ENCODE data around the gene SLC25A1.
"Not testable (repeated sequence)": the region's sequence is repeated elsewhere in the genome, so short reads cannot be mapped to it uniquely, and the experiment has no call there.

SLC25A1 gene

GRCh38 chr22:19179497-19180048 is 1.0 kb upstream of the SLC25A1 start:
- DNase-seq = peak; percentile 72 to 77

GRCh38 chr22:19178065-19178656 is 375 bp downstream of the SLC25A1 start:
- peak in 1 of 2 experiments; percentile 39 for DNase-seq

DNA sequence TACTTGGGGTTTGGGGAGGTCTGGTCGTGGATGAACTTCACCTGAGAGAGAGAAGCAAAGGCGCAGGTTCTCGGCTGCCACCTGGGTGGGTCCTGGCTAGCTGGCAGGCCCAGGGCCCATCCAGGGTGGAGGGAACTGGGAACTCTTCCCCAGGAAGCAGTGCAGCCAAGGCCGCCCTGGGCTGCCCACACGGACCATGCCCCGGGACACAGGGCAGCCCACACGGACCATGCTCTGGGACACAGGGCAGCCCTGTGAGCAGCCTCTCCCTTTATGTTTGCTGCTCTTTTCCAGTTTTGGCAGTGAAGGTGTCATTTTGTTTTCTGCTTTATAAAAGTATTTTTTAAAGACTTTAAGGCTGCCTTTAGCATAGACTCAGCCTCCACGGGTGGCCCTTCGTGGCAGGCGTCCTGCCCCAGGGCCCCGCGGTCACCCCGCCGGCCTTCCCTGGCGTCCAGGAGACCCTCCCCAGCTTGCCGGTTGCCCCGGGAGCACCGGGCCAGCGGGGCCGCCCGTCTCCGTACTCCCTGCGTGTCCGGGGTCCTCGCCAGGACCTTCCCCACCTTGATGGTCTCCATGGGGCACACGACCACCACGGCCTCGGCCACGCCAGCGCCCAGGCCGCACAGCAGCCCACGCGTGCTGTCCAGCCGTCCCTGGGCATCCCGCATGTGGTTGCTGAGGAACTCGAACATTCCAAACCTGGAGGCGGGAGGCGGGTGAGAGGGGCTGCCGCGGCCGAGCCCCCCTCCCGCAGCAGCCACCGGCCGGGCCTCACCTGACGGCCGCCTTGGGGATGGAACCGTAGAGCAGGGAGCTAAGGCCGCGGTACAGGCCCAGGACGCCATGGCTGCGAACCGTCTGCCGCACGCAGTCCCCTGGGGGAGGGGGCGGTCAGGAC is 1.1 kb downstream of the SLC25A1 start:
- no peak for DNase-seq

DNA sequence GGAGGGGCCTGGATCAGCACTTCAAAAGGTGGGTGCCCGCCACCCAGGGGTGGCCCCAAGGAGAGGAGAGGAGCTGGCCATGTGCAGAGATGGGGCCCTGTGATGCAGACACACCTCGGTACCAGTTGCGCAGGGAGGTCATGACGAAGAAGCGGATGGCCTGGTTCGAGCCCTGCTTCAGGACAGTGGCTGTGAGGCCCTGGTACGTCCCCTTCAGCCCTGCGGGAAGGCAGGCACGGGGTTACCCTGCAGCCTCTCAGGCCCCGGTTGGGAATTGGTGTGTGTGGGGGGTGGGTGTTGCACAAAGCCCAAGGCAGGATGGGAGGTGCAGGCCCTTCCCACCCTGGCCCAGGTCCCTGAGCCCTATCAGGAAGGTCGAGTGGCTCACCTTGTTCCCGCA is 1.8 kb downstream of the SLC25A1 start:
- no peak for DNase-seq

- no peak for DNase-seq
Observed at GRCh38 chr22:19176175-19176643, 2.3 kb downstream of the SLC25A1 start.

DNA sequence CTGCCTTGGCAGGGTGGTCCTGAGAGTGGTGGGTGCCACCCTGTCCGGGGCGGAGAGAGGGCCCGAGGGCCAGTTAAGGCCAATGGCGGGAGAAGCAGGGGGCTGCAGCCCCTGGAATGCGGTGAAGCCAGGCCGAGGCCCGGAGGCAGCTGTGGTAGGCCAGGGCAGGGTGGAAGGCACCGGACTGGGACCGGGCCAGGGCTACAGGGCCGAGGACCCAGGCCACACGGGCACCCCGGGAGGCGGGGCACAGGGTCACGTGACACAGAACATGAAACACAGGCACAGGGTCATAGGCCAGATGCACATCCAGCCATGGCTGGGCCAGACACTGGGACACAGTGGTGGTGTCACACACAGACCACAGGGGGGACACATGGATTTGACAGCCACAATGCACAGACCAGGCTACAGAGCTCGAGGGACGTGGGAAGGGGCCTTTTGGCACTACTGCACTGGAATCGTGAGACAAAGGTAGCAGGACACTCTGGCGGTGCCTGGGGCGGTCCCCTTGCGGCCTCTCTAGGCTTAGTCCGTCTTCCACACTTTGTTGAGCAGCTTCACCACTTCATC is 2.8 kb downstream of the SLC25A1 start:
- no peak for DNase-seq

DNA sequence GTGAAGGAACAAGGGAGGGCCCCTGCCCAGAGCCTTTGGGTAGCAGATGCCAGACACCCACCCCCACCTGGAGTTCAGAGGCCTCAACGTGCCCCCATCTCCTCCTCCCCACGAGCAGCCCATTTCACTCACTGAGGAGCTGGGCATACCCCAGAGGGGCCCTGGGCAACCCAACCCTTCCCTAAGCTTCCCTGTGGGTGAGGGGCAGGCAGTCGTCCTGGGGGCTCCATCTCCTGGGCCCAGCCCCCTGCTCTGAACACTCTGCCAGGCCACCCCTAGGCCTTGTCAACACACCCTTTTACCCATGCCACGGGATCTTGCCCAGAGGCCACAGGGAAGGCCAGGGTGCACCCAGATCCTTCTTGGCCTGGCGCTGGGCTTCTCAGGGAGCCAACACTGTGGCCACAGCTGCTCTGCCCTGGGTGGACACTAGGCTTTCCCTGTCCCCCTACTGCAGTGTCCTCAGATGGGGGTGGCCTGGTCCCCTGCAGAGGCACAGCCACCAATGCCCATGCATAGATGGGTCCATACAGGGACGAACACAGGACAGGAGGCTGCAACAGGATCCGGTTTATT is 3.4 kb downstream of the SLC25A1 start:
- DNase-seq = no peak

DNA sequence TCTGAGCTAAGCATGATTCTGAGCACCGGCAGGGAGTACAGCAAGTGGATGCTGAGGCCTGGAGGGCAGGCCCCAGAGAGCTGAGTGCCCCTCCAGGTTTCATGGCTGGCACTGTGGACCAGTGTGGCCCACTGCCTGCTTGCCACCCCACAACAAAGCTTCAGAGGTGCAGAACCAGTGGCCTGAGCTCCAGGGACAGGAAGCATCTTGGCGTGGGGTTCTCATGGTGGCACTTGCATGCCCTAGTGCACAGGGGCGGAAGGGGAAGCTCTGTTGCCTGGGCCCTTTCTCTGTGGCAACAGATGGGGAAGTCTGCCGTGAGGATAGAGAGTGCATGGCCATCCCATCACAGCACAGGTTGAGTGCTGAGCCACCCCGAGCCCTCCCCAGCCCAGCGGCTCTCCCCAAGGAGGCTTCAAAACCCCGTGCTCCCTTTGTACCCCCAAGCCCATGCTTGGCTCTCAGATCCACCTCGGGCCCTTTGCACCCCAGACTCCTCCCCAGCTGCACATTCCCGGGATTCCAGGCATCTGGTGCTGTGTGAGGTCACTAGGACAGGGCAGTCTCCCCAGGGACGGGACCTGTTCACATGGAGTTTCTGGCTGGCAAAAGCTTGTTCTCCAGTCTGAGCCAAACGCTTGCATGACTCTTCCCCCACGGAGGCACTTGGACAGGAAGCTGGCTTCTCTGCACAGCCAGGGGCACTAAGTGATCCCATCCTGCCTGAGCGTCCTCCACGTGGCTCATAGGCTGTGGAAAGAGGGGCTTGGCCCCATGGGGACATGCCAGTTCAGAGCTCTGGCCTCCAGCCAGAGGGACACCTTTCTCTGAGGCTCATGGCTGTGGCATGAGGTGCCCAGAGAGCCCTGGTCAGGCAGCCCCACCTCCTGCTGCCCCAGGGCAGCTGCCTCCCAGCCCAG is 4.2 kb downstream of the SLC25A1 start:
- no peak for DNase-seq

GRCh38 chr22:19173047-19174035 is 5.2 kb downstream of the SLC25A1 start:
- no peak for DNase-seq

DNA sequence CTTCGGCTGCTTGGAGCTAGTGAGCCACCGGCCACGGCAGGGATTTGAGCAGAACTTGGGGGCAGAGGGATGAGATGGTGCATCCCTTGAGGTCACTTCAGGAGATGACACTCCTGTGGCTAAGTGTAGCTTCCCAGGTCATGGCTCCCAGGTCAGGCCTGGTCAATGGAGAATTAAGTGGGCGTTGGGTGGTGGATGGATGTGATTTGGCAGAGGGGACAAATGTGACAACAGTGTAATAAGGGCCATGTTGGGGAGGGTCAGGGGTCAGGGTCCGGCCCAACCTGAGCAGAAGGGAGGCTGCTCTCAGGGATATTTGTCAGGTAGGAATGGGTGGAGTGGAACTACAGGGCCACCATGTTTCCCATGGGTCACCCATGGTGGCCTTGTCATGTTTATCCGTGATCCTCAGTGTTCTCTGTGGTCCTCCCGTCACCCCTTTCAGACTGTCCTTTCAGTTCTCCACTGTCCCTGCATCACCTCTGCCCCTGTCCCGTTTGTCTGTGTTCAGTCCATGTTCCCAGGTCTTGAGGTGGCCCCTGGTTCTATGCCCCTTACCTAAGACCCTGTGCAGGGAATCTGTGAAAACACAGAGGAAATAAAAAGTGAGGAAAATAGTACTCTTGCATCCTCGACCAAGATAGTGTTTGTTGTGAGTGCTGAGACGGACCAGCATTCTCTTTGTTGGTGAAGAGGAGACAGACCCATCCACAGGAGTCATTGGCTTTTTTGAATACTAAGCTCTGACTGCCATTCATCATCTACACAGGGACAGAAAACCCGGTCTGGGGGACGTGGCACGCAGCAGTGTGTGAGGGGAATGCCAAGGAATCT is 6.1 kb downstream of the SLC25A1 start:
- DNase-seq = no peak

GRCh38 chr22:19169947-19170318 is 8.6 kb downstream of the SLC25A1 start:
- no peak for DNase-seq

GRCh38 chr22:19169002-19169946 is 9.3 kb downstream of the SLC25A1 start:
- no peak for DNase-seq

DNA sequence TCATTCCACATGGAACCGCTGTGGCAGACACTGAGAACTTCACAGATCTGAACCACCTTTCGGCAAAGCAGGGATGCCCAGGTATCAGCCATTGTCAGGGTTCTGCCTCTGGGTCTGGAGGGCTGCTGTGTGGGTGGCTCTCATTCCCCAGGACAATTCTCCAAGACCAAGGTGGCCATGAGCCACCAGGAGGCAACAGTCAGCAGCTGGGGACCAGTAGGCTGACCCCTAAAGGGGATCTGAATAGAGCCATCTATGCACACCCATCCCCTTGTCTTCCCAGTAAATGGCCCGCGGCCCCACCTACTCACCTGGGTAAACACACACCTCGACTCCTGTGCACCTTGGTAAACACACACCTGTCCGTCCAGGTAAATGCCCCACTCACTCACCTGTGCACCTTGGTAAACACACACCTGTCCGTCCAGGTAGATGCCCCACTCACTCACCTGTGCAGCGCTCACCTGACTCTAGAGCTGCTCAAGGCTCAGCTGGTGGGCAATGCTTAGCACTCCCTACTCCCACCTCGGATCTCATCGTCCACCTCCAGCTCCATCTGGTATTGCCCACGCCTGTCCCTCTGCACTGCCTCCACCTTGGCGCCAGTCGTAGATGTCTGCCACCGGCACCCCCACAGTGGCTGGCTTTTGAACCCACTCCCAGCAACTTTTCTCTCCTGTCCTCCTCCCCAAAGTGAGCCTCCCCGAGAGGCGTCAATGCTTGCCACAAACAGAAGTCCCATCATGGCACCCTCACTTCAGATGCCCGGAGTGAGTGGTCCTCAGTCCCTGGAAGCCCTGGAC is 10.2 kb downstream of the SLC25A1 start:
- no peak for DNase-seq

DNA sequence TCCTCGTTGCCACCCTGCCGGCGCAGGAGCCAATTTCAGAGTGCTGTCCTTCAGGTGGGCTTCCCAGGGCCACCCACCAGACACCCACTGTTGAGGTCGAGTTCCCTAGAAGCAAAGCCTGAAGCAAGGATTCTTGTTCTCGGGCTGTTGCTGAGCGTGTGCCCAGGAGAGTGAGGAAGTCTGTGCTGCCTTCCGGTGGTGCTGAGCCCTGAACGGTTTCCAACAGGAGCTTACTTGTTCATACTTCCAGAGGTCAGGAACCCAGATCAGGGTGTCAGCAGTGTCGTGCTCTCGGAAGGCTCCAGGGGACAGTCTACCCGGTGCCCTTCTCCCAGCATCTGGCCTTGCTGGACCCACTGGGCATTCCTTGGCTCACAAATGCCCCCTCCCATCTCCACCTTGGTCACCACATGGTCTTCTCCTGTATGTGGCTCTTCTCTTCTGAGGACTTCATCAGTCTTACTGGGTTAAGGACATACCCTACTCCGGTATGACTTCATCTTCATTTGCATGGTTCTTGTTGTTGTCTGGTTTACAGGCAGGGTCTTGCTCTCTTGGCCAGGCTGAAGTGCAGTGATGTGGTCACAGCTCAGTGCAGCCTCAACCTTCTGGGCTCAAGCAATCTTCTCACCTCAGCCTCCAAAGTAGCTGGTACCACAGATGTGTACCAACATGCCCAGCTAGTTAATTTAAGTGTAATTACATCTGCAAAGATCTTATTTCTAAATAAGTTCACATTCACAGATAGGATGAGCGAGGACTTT is 11.2 kb downstream of the SLC25A1 start:
- DNase-seq = no peak

DNA sequence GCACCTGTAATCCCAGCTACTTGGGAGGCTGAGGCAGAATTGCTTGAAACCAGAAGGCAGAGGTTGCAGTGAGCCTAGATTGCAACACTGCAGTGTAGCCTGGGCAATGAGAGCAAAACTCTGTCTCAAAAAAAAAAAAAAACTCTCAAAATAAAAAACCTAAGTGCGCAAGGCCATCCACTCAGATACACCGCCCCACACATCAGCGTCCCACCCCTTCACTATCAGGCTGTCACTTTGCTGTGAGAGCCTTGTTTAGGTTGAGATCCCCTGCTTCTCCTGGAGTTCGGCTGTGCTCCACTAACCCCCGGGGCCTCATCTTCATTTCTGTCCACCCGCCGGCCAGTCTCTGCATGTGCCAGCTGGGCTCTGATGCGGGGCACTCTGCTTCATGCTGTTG is 12.1 kb downstream of the SLC25A1 start:
- DNase-seq = no peak

- DNase-seq = no peak
Observed at GRCh38 chr22:19164425-19164824, 14.1 kb downstream of the SLC25A1 start.

DNA sequence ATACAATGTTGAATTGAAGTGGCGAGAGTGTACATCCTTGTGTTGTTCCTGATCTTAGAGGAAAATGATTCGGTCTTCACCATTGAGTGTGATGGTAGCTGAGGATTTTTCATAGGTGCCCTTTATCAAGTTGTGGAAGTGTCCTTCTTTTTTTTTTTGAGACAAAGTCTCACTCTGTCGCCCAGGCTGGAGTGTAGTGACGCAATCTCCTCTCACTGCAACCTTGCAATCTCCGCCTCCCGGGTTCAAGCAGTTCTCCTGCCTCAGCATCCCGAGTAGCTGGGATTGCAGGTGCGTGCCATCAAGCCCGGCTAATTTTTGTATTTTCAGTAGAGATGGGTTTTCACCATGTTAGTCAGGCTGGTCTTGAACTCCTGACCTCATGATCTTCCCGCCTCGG is 19.9 kb downstream of the SLC25A1 start:
- DNase-seq = not testable (repeated sequence)
